Endothelial cell of umbilical vein (primary cell): ENCODE results near the gene TOMM6. TPM values are rescaled to one million over a fixed set of nuclear protein-coding genes. Genes with fewer than 3 reads are reported as not detected.

Source experiments
- BruUV-seq: library from RNA; stranded (reverse); fragments of 400-500 nt; replicated peaks from 2 replicates; lab custom pipeline; 2021; lab: Mats Ljungman, UMichigan
- CTCF ChIA-PET: fragments of 300-600, 350-600 bp; sonication (Branson Sonifier 250); formaldehyde crosslinking; loops from one replicate; lab custom pipeline; 2021; ENCODE audit warnings: antibody characterized with exemption, inconsistent platforms; lab: Charles Lee
- POLR2A ChIA-PET: fragments of 300-600, 350-600 bp; sonication (Branson Sonifier 250); formaldehyde crosslinking; loops from one replicate; lab custom pipeline; 2021; ENCODE audit warnings: antibody characterized with exemption, inconsistent platforms; lab: Charles Lee
- DNase-seq: peaks from one replicate; pipeline ENCODE4 v3.0.0-alpha.2; 2011; ENCODE audit warnings: low read depth, low spot score
- FAIRE-seq: peaks from 2 replicates; lab custom pipeline; 2011; peaks lifted over from hg19 to GRCh38; lab: Jason Lieb, UNC
- H2AFZ ChIP-seq: 2 replicates; pipeline ENCODE4 v1.6.0; 2012; ENCODE audit warnings: low read depth, low read length, control low read depth, inconsistent platforms
- H3K27ac ChIP-seq: 2 replicates; pipeline ENCODE4 v1.5.1; 2011; ENCODE audit warnings: low read depth, mild to moderate bottlenecking, control low read depth, low read length, moderate library complexity; ENCODE audit not compliant: insufficient read depth
- H3K27me3 ChIP-seq, 2 experiments: 2 replicates each; pipeline versions ENCODE4 v1.6.0 to v1.6.1; 2011; ENCODE audit warnings: low read length in 2 of 2, mixed read lengths in 1 of 2; ENCODE audit not compliant: control insufficient read depth in 2 of 2, insufficient read depth in 2 of 2
- H3K36me3 ChIP-seq, 2 experiments: 2 replicates in 1 of 2; 3 replicates in 1 of 2; pipeline ENCODE4 v1.5.1; 2011; ENCODE audit warnings: low read length in 2 of 2, mild to moderate bottlenecking in 1 of 2, moderate library complexity in 1 of 2; ENCODE audit not compliant: control insufficient read depth in 2 of 2, insufficient read depth in 2 of 2; ENCODE audit errors: extremely low read depth in 1 of 2
- H3K4me1 ChIP-seq: 3 replicates; pipeline ENCODE4 v1.5.1; 2011; ENCODE audit warnings: mild to moderate bottlenecking, low read length; ENCODE audit not compliant: control insufficient read depth, insufficient read depth; ENCODE audit errors: extremely low read depth
- H3K4me2 ChIP-seq: 2 replicates; pipeline ENCODE4 v1.6.1; 2011; ENCODE audit warnings: low read length, control low read depth, mixed read lengths; ENCODE audit not compliant: insufficient read depth
- H3K4me3 ChIP-seq, 3 experiments: fragments of 200-600 bp in 1 of 3; sonication (generic), shearing (Covaris generic) in 1 of 3; replicated peaks in 1 of 3; 2 replicates each; pipeline ENCODE4 v1.5.1; 2011 to 2016; ENCODE audit warnings: control low read depth in 3 of 3, low read length in 3 of 3, mild to moderate bottlenecking in 2 of 3, inconsistent platforms in 1 of 3, low read depth in 1 of 3, moderate library complexity in 1 of 3; ENCODE audit not compliant: insufficient read depth in 1 of 3
- H3K79me2 ChIP-seq: 2 replicates; pipeline ENCODE4 v1.6.0; 2012; ENCODE audit warnings: low read length, inconsistent platforms; ENCODE audit not compliant: control insufficient read depth, insufficient read depth
- H3K9ac ChIP-seq: replicated peaks from 2 replicates; pipeline ENCODE3; 2011; ENCODE audit warnings: low read length, control low read depth; ENCODE audit not compliant: insufficient read depth; ENCODE audit errors: extremely low read depth
- H3K9me1 ChIP-seq: replicated peaks from 3 replicates; pipeline ENCODE4 v1.6.0; 2011; ENCODE audit warnings: mild to moderate bottlenecking, low read length; ENCODE audit not compliant: control insufficient read depth, insufficient read depth; ENCODE audit errors: extremely low read depth
- H3K9me3 ChIP-seq: replicated peaks from 2 replicates; pipeline ENCODE4 v1.5.1; 2012; ENCODE audit warnings: low read length, inconsistent platforms; ENCODE audit not compliant: control insufficient read depth, insufficient read depth
- H4K20me1 ChIP-seq: replicated peaks from 2 replicates; pipeline ENCODE3; 2011; ENCODE audit warnings: mild to moderate bottlenecking, low read length; ENCODE audit not compliant: control insufficient read depth, insufficient read depth; ENCODE audit errors: extremely low read depth
- CTCF ChIP-seq, 2 donors: IDR thresholded peaks; 1 replicate in 1 of 2; 2 replicates in 1 of 2; pipeline ENCODE4 v1.5.1; 2011; ENCODE audit warnings: low read length in 2 of 2, mild to moderate bottlenecking in 2 of 2, moderate library complexity in 2 of 2, control low read depth in 1 of 2, inconsistent platforms in 1 of 2, low read depth in 1 of 2; ENCODE audit not compliant: insufficient read depth in 1 of 2; ENCODE audit errors: extremely low read depth in 1 of 2
- EZH2 ChIP-seq: IDR thresholded peaks from 2 replicates; pipeline ENCODE4 v1.6.1; 2012; ENCODE audit warnings: borderline replicate concordance, low read depth, mild to moderate bottlenecking, moderate library complexity, low read length, inconsistent platforms; ENCODE audit not compliant: severe bottlenecking
- FOS ChIP-seq: IDR thresholded peaks from 2 replicates; pipeline ENCODE4 v1.6.1; 2011; ENCODE audit warnings: mild to moderate bottlenecking, low read length, moderate library complexity, borderline replicate concordance; ENCODE audit not compliant: insufficient read depth
- GATA2 ChIP-seq: IDR thresholded peaks from 2 replicates; pipeline ENCODE4 v1.7.0; 2011; ENCODE audit warnings: low read depth, mild to moderate bottlenecking, moderate library complexity, mixed read lengths, low read length; ENCODE audit not compliant: insufficient read length, insufficient read depth
- JUN ChIP-seq: IDR thresholded peaks from 2 replicates; pipeline ENCODE4 v1.6.1; 2011; ENCODE audit warnings: borderline replicate concordance, low read depth; ENCODE audit not compliant: insufficient read length, insufficient read depth
- MAX ChIP-seq: IDR thresholded peaks from 2 replicates; pipeline ENCODE4 v1.6.1; 2011; ENCODE audit not compliant: insufficient read depth, insufficient read length
- MYC ChIP-seq: IDR thresholded peaks from one replicate; pipeline ENCODE4 v1.6.1; 2011; ENCODE audit warnings: mild to moderate bottlenecking, low read depth, low read length
- POLR2A ChIP-seq: IDR thresholded peaks from 2 replicates; pipeline ENCODE4 v1.6.1; 2012; ENCODE audit warnings: low read depth, mild to moderate bottlenecking, control low read depth, low read length
- POLR2AphosphoS5 ChIP-seq: IDR thresholded peaks from 2 replicates; pipeline ENCODE4 v1.6.1; 2012; ENCODE audit warnings: low read depth, mild to moderate bottlenecking, control low read depth, low read length, moderate library complexity; ENCODE audit not compliant: insufficient read depth
- dilution Hi-C: fragments of 300-500 bp; cut with MboI; formaldehyde crosslinking; loops from one replicate; pipeline ENCODE4 v1.15.0; 2019; ENCODE audit warnings: low sequenced_read_pairs; ENCODE audit not compliant: extremely low pct_ligation_motif_present
- intact Hi-C: fragments of 100-400 bp; cut with micrococcal nuclease; formaldehyde crosslinking; loops from one replicate; pipeline ENCODE4 v1.10.0; 2022
- polyA plus RNA-seq, 4 experiments: library from polyadenylated mRNA; depleted of rRNA in 3 of 4; stranded (reverse) in 3 of 4; unstranded in 1 of 4; fragments of >200 nt; gene quantifications; 2 replicates each; pipeline versions ENCODE4 v1.2.1 to v1.2.3, GENCODE V29; 2011 to 2012; ENCODE audit warnings: missing spikeins in 1 of 4
- total RNA-seq: library from RNA; stranded (reverse); gene quantifications from 2 replicates; pipeline ENCODE4 v1.2.3, GENCODE V29; 2021

TOMM6 gene
- total and polyA plus RNA-seq, 2 donors (not counting 3 experiments of a cell fraction or from before 2014, with no cell fraction given): 233 to 527 TPM

- H3K4me2 ChIP-seq: no peak overlapping the region
- POLR2A ChIA-PET: interaction anchor here (0.6 kb wide), 1 partner anchor 16 kb away, joined by 8 read pairs; no protein-coding TSS in a partner anchor
- no TSS peak for BruUV-seq
- DNase-seq: no peak
- H3K27ac ChIP-seq: no peak overlapping the region
- dilution Hi-C loops (no loop called here), intact Hi-C loops (no loop called here)
- no peaks in the 10 kb centered on the region for H4K20me1 ChIP-seq
- no peak overlapping the region for H3K4me3 ChIP-seq
- CTCF ChIA-PET: no interaction called here
- H3K9me3 ChIP-seq: no peaks in the 10 kb centered on the region
- TF ChIP-seq CTCF (IDR thresholded peaks at IDR 0.05; ENCODE audit: extremely low read depth in 1 of 2, insufficient read depth in 1 of 2, low read depth in 1 of 2, low read length in 2 of 2): no peak
- no peak for TF ChIP-seq EZH2
- TF ChIP-seq MAX: no peak
- no peak for TF ChIP-seq POLR2AphosphoS5
- TF ChIP-seq MYC: no peak
- TF ChIP-seq JUN: no peak
- TF ChIP-seq GATA2: no peak
- TF ChIP-seq FOS: no peak
- TF ChIP-seq POLR2A: no peak
- FAIRE-seq: no peak
- no peaks in the 10 kb centered on the region for H3K9me1 ChIP-seq
- H3K79me2 ChIP-seq: no peaks in the 10 kb centered on the region
- H3K9ac ChIP-seq: no peak overlapping the region
- H3K27me3 ChIP-seq: peaks cover 6 to 7% of the 10 kb centered on the region in 2 experiments
- H3K36me3 ChIP-seq: no peaks in the 10 kb centered on the region
- H3K4me1 ChIP-seq: no peaks in the 10 kb centered on the region
- H2AFZ ChIP-seq: no peak overlapping the region
Measured at GRCh38 chr6:41750374-41750773, 37.1 kb upstream of the TOMM6 start.
